HepG2 (cell line): Measurements from ENCODE around the gene TTC31. TPM values are rescaled to one million over a fixed set of nuclear protein-coding genes. Genes with fewer than 3 reads are reported as not detected.

ENCODE experiments used
- CEBPZ ChIP-seq: IDR thresholded peaks from 2 replicates; pipeline ENCODE4 v1.6.1; 2012; ENCODE audit warnings: low read length, improper control_type of control experiment
- DBP ChIP-seq: sonication (generic); formaldehyde crosslinking; IDR thresholded peaks from 2 replicates; pipeline ENCODE4 v1.4.0; 2020; ENCODE audit warnings: missing genetic modification reagents; ENCODE audit errors: not compliant biosample characterization
- GZF1 ChIP-seq: sonication (generic); formaldehyde crosslinking; IDR thresholded peaks from 2 replicates; pipeline ENCODE4 v1.5.1; 2020; ENCODE audit warnings: mild to moderate bottlenecking, missing genetic modification reagents
- MXD1 ChIP-seq: sonication (generic); formaldehyde crosslinking; IDR thresholded peaks from 2 replicates; pipeline ENCODE4 v1.4.0; 2020; ENCODE audit warnings: mild to moderate bottlenecking, missing genetic modification reagents
- NFYC ChIP-seq: IDR thresholded peaks from 2 replicates; pipeline ENCODE4 v1.6.1; 2016; ENCODE audit warnings: missing genetic modification reagents, missing compliant biosample characterization
- POLR2G ChIP-seq: fragments of 200-400 bp; formaldehyde crosslinking; IDR thresholded peaks from 2 replicates; pipeline ENCODE4 v1.6.1; 2018; ENCODE audit warnings: mild to moderate bottlenecking, low read depth, low read length, moderate library complexity
- PRDM10 ChIP-seq: sonication (generic); formaldehyde crosslinking; IDR thresholded peaks from 2 replicates; pipeline ENCODE4 v1.4.0; 2020; ENCODE audit warnings: low read depth, missing genetic modification reagents
- SP5 ChIP-seq: IDR thresholded peaks from 2 replicates; pipeline ENCODE4 v1.6.1; 2016; ENCODE audit warnings: low read depth, borderline replicate concordance
- STAG1 ChIP-seq: sonication (generic); formaldehyde crosslinking; IDR thresholded peaks from 2 replicates; pipeline ENCODE4 v1.4.0; 2020; ENCODE audit warnings: missing genetic modification reagents
- TFDP2 ChIP-seq: sonication (generic); formaldehyde crosslinking; IDR thresholded peaks from 2 replicates; pipeline ENCODE4 v1.4.0; 2020; ENCODE audit warnings: missing genetic modification reagents
- TSC22D2 ChIP-seq: sonication (generic); formaldehyde crosslinking; IDR thresholded peaks from 2 replicates; pipeline ENCODE4 v1.5.1; 2020; ENCODE audit warnings: missing genetic modification reagents, mild to moderate bottlenecking, borderline replicate concordance
- ZNF260 ChIP-seq: sonication (generic); formaldehyde crosslinking; IDR thresholded peaks from 2 replicates; pipeline ENCODE4 v1.4.0; 2020; ENCODE audit warnings: missing genetic modification reagents, low read depth, mild to moderate bottlenecking, borderline replicate concordance
- ZNF451 ChIP-seq: sonication (generic); formaldehyde crosslinking; IDR thresholded peaks from 2 replicates; pipeline ENCODE4 v1.5.0; 2020; ENCODE audit warnings: mild to moderate bottlenecking, missing genetic modification reagents
- ZNF775 ChIP-seq: sonication (generic); formaldehyde crosslinking; IDR thresholded peaks from 2 replicates; pipeline ENCODE4 v1.4.0; 2020; ENCODE audit warnings: missing genetic modification reagents, mild to moderate bottlenecking, moderate library complexity, borderline replicate concordance
- ZSCAN25 ChIP-seq: sonication (generic); formaldehyde crosslinking; IDR thresholded peaks from 2 replicates; pipeline ENCODE4 v1.8.0; 2022; ENCODE audit warnings: mild to moderate bottlenecking, missing genetic modification reagents
- polyA plus RNA-seq, 8 experiments: library from polyadenylated mRNA; depleted of rRNA in 3 of 8; stranded (reverse) in 7 of 8; unstranded in 1 of 8; fragments of >200 nt; fragmentation: Illumina TruSeq in 4 of 8; extraction: Trizol in 4 of 8; gene quantifications; 2 replicates each; pipeline versions ENCODE4 v1.2.1 to v1.2.3, GENCODE V29; 2011 to 2016; ENCODE audit warnings: low read depth in 4 of 8, missing spikeins in 1 of 8, mixed read lengths in 1 of 8; ENCODE audit not compliant: insufficient read depth in 1 of 8
- total RNA-seq, 5 experiments: library from RNA; depleted of rRNA; stranded (reverse); fragments of >200 nt; fragmentation: Illumina TruSeq; extraction: Trizol; gene quantifications; 2 replicates each; pipeline ENCODE4 v1.2.3, GENCODE V29; 2016; ENCODE audit warnings: low read depth in 1 of 5

The TTC31 gene
- total and polyA plus RNA-seq, 2 of the 13 experiments (the other 11 are each of a cell fraction or from before 2014, with no cell fraction given): 28.3 to 39.5 TPM

GRCh38 chr2:74496997-74497776 is 14.3 kb downstream of the TTC31 start (continued):
- TF ChIP-seq NFYC (CRISPR knock-in tag) (no peak), STAG1 (CRISPR knock-in tag) (no peak), PRDM10 (CRISPR knock-in tag) (no peak), ZSCAN25 (no peak), ZNF451 (no peak), CEBPZ (no peak), TSC22D2 (CRISPR knock-in tag) (peak; percentile 25; the same call in 1 of the 2 replicates), GZF1 (no peak), DBP (CRISPR knock-in tag) (no peak), ZNF775 (CRISPR knock-in tag) (no peak), MXD1 (CRISPR knock-in tag) (peak; percentile 34; the same call in 1 of the 2 replicates), TFDP2 (CRISPR knock-in tag) (no peak; the same call in 1 of the 2 replicates), POLR2G (peak; percentile 29), SP5 (CRISPR knock-in tag) (no peak), ZNF260 (no peak)
